Adrenal gland (tissue), 12 donors: Measurements from ENCODE around the gene SEC61A1. TPM values are rescaled to one million over a fixed set of nuclear protein-coding genes. Genes with fewer than 3 reads are reported as not detected.

Experiments used
- DNase-seq, 7 donors: peaks; one replicate each; pipeline ENCODE4 v3.0.0-alpha.2; 2019 to 2020
- H3K27ac ChIP-seq, 5 donors: fragments of 200-600 bp; sonication (generic) in 4 of 5; 1 replicate in 3 of 5; 2 replicates in 2 of 5; pipeline versions ENCODE4 v1.5.1 to v1.8.0; 2016 to 2020; ENCODE audit warnings: mild to moderate bottlenecking in 1 of 5
- H3K27me3 ChIP-seq: fragments of 200-600 bp; 2 replicates; pipeline ENCODE4 v1.8.0; 2021
- H3K36me3 ChIP-seq, 2 donors: fragments of 200-600 bp; replicated peaks in 1 of 2; 1 replicate in 1 of 2; 2 replicates in 1 of 2; pipeline versions ENCODE4 v1.5.1 to v1.8.0; 2018 to 2022
- H3K4me1 ChIP-seq, 2 donors: fragments of 200-600 bp; replicated peaks in 1 of 2; 1 replicate in 1 of 2; 2 replicates in 1 of 2; pipeline versions ENCODE4 v1.5.1 to v1.8.0; 2018 to 2021
- H3K4me3 ChIP-seq, 4 donors: fragments of 200-600 bp; sonication (generic) in 3 of 4; one replicate each; pipeline ENCODE4 v1.5.1; 2016 to 2018
- H3K9me3 ChIP-seq, 3 donors: fragments of 200-600 bp; sonication (generic) in 1 of 3; replicated peaks in 1 of 3; 1 replicate in 2 of 3; 2 replicates in 1 of 3; pipeline versions ENCODE4 v1.5.1 to v1.8.0; 2016 to 2021
- CTCF ChIP-seq, 6 experiments: fragments of 450-650 bp in 4 of 6; fragments of 200-600 bp in 2 of 6; sonication (generic) in 1 of 6; IDR thresholded peaks; 1 replicate in 5 of 6; 2 replicates in 1 of 6; pipeline versions ENCODE4 v1.5.1 to v1.8.0; 2016 to 2021; ENCODE audit warnings: antibody characterized with exemption in 6 of 6, mild to moderate bottlenecking in 2 of 6, moderate library complexity in 1 of 6
- POLR2A ChIP-seq, 2 donors: fragments of 450-650 bp; IDR thresholded peaks; one replicate each; pipeline ENCODE4 v1.6.1; 2017; ENCODE audit warnings: antibody characterized with exemption in 2 of 2, mild to moderate bottlenecking in 2 of 2, moderate library complexity in 1 of 2
- WGBS, 4 donors: extraction: QIAGEN DNeasy Blood & Tissue Kit in 2 of 4; methylation state at CpG; one replicate each; pipeline versions ENCODE4 v1.1.5 to v1.1.7; 2013 to 2017; 5-methylcytosine and 5-hydroxymethylcytosine counted together
- intact Hi-C, 2 donors: fragments of 100-400 bp; cut with DNase I; formaldehyde crosslinking; loops; one replicate each; pipeline versions ENCODE4 v1.14.1 to v1.15.0; 2022 to 2023
- polyA plus RNA-seq, 3 donors: library from polyadenylated mRNA; stranded (reverse); fragments of 200-250 nt in 2 of 3; fragments of 350-450 nt in 1 of 3; fragmentation: Illumina TruSeq in 1 of 3; extraction: RNeasy Lipid Tissue Mini Kit (QIAGEN cat#74804) in 1 of 3; gene quantifications; one replicate each; pipeline ENCODE4 v1.2.3, GENCODE V29; 2013 to 2014
- total RNA-seq, 9 donors: library from RNA; depleted of rRNA in 4 of 9; stranded (reverse); fragments of >200 nt in 4 of 9; fragments of 120-200 nt in 1 of 9; fragmentation: NEBNext Ultra II Directional in 1 of 9; extraction: Animal tissue kit (Norgen Biotek cat#: 25700) in 1 of 9; gene quantifications; one replicate each; pipeline versions ENCODE4 v1.1.0 to v1.2.4, GENCODE V29; 2013 to 2023
- donor health status: healthy with polysubstance abuse.
- donor health status: Bipolar disorder and iron deficiency.
- donor health status: DM: yes; HTN: yes; CAD: no.
- donor health status: DM: no; HTN: no; CAD: no.
- donor health status: DM: no; HTN: no; CAD: no.
- donor health status: DM: yes; HTN: yes; CAD: no.

Gene SEC61A1
- total and polyA plus RNA-seq, 12 donors = 131 to 443 (median 192) TPM

- Histone ChIP-seq H3K27me3 (no peaks in the 10 kb centered on the region), H3K27ac (no peak overlapping the region), H3K9me3 (no peaks in the 10 kb centered on the region), H3K4me1 (peaks cover 4 to 14% of the 10 kb centered on the region in 2 donors), H3K36me3 (peaks cover 0 to 61% of the 10 kb centered on the region in 2 donors), H3K4me3 (no peak overlapping the region)
- intact Hi-C loops = loop anchor here (10.0 kb wide), 2 partner anchors 63 to 1073 kb away; no protein-coding TSS in a partner anchor
- DNase-seq = peak in 1 of 7 donors; percentile 18
- no peak for TF ChIP-seq CTCF (IDR thresholded peaks at IDR 0.05)
- TF ChIP-seq POLR2A (IDR thresholded peaks at IDR 0.05) = no peak
- 76 to 87% (median 86%) methylated on average over 5 to 11 of the region's 11 CpGs for WGBS, 4 donors
Observed at GRCh38 chr3:128071771-128072453, 19.7 kb downstream of the SEC61A1 start.

DNA sequence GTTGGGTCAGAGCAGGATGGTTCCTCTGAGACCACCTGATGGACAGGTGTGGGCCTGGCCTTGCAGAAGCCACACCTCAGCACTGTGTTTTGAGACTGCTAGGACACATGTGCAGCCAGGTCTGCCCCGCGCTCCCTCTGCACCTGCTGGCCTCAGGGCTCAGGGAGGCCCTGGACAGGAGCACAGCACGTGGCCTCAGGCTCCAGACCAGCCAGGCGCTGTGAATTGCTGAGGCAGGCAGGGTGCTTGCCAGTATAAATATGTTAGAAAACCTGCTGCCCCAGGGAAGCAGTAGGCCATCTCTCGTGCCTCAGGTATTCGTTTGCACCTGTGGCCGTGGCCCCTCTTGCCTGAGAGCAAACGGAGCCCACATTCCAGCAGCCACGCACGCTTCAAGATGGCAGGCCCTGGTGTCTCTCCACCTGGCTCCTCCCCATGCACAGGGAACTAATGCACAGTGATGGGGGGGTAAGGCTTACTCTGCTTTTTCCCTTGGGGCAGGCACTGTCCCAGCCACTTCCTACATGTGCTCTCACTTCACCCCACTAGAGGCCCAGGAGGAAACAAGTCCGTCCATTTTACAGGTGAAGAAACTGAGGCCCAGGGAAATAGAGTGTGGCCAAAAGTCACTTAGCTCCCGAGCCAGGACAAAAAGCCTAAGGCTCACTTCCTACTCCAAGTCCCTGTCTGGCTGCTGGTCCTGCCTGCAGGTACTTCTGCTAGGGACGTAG lies 20.4 kb downstream of the SEC61A1 start:
- TF ChIP-seq CTCF (IDR thresholded peaks at IDR 0.05) = no peak
- no peak for TF ChIP-seq POLR2A (IDR thresholded peaks at IDR 0.05)
- 75 to 90% (median 79%) methylated on average over 8 to 13 of the region's 13 CpGs for WGBS, 4 donors
- Histone ChIP-seq H3K4me3 (no peak overlapping the region), H3K9me3 (no peaks in the 10 kb centered on the region), H3K27me3 (no peaks in the 10 kb centered on the region), H3K36me3 (peaks cover 0 to 54% of the 10 kb centered on the region in 2 donors), H3K27ac (peak overlapping the region in 1 of 5 donors; percentile 33), H3K4me1 (peaks cover 4 to 14% of the 10 kb centered on the region in 2 donors)
- intact Hi-C loops = loop anchor here (10.0 kb wide), 2 partner anchors 62 to 1072 kb away; no protein-coding TSS in a partner anchor
- DNase-seq = peak in 1 of 7 donors; percentile 17

- H3K4me1 ChIP-seq = peaks cover 4 to 14% of the 10 kb centered on the region in 2 donors
- H3K4me3 ChIP-seq = no peak overlapping the region
- intact Hi-C loops = loop anchor here (10.0 kb wide), 2 partner anchors 62 to 1072 kb away; no protein-coding TSS in a partner anchor
- no peak for TF ChIP-seq CTCF (IDR thresholded peaks at IDR 0.05)
- no peak for TF ChIP-seq POLR2A (IDR thresholded peaks at IDR 0.05)
- H3K9me3 ChIP-seq = no peaks in the 10 kb centered on the region
- WGBS, 4 donors = 76 to 100% (median 85%) methylated on average over 1 to 6 of the region's 6 CpGs
- peak in 1 of 7 donors; percentile 51 for DNase-seq
- H3K27ac ChIP-seq = peak overlapping the region in 2 of 5 donors; percentile 10 to 33
- H3K36me3 ChIP-seq = peaks cover 0 to 48% of the 10 kb centered on the region in 2 donors
- H3K27me3 ChIP-seq = no peaks in the 10 kb centered on the region
Observed at GRCh38 chr3:128073185-128073725, 21.0 kb downstream of the SEC61A1 start.

- intact Hi-C loops = loop anchor here (10.0 kb wide), 2 partner anchors 61 to 1071 kb away; no protein-coding TSS in a partner anchor
- Histone ChIP-seq H3K27ac (peak overlapping the region in 2 of 5 donors; percentile 10 to 33), H3K36me3 (peaks cover 0 to 42% of the 10 kb centered on the region in 2 donors), H3K9me3 (no peaks in the 10 kb centered on the region), H3K27me3 (no peaks in the 10 kb centered on the region), H3K4me3 (no peak overlapping the region), H3K4me1 (peaks cover 4 to 14% of the 10 kb centered on the region in 2 donors)
- TF ChIP-seq CTCF (IDR thresholded peaks at IDR 0.05) = no peak
- TF ChIP-seq POLR2A (IDR thresholded peaks at IDR 0.05) = no peak
- DNase-seq = no peak
- WGBS, 4 donors = 73 to 87% (median 79%) methylated on average over 2 of the region's 2 CpGs
Observed at GRCh38 chr3:128073807-128074206, 21.6 kb downstream of the SEC61A1 start.
